ENCODE results near the gene PIGU.
"Not testable (repeated sequence)": the region's sequence is repeated elsewhere in the genome, so short reads cannot be mapped to it uniquely, and the experiment has no call there.

The PIGU gene

DNA sequence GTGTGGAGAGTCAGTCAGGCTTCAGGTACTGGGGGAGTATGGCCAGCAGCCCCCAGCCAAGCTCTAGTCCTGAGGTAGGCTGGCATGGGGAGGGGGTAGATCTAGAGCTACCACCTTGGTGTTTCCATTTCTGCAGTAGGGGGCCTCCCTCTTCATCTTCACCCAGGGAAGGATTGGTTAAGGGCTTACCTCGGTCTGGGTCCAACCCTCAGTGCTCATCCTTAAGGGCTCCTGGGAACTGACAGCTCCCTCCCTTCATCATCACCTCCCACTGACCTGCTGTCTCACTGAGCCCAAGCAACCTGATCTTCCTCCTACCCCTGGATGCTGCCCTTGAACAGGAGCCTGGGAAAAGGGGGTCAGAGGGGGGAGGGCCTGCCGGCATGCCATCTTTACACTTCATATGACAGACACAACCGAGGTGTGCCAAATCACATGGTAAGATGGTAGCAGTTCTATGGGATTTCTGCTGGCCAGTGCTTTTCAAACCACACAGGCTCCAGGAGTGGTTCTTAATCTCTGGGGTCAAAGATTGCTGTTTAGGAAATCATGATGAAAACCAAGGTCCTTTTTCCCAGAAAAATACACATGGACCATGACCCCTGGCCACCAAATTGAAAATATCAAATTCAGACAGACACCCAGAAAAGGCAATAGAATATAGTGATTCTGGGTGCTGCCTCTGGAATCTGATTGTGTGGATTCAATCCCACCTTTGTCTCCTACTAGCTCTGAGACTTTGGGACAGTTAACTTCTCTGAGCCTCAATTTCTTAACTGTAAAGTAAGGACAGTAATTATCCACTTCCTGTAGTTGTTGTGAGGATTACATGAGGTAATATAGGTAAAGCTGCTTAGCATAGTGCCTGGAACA is 30.3 kb upstream of the PIGU start:
- DNase-seq (ENCODE audit: low spot score), result no peak

GRCh38 chr20:34706302-34706875 is 29.5 kb upstream of the PIGU start:
- DNase-seq (ENCODE audit: low spot score), result no peak

- no peak for DNase-seq (ENCODE audit: low spot score)
These were observed 28.8 kb upstream of the PIGU start for GRCh38 chr20:34705397-34706301.

- DNase-seq (ENCODE audit: low spot score), result no peak
These were observed 28.1 kb upstream of the PIGU start for GRCh38 chr20:34705008-34705396.

DNA sequence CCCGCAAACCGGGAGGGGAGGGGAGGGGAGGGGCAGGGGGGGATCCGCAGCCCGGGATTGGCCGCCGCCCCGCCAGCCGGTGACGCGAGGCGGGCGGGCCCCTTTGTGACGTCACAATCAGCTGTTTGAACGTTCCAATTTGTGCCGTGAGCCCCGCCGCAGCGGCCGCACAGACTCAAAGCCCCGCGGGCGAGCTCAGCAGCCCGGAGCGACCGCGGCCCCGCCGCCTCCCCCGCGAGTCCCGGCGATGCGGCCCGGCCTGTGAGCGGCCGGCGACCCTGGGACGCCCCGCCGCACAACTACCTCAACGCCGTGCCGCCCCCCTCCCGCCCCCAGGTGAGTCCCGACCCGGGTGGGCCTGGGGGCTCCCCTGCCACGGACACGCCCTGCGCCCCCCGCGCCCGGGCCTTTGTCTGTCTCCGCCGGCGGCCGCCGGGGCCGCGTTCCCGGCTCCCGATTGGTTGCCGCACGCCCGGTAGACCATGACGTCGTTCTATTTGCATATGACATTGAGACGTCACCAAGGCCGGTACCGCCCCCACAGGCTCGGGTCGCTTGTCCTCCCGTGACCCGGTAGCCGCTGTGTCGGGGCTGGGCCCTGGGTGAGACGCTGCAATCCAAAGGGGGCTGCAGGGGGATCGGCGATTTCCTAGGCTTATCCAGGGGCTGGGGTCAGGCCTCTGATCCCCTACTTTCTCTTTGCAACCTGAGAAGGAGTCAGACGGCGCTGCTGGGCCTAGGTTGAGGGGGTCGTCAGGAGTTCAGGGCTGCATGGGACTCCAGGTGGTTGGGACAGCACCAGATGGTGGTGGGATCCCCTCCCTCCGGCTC is 27.5 kb upstream of the PIGU start, which contains the start of gene TP53INP2:
TSS of gene TP53INP2 (plus strand) at position 168 of the 831 bp plus-strand sequence. CDS start 4,396 bp downstream, outside the sequence.
- peak; percentile 81 for DNase-seq (ENCODE audit: low spot score)

GRCh38 chr20:34703424-34704176 is 26.7 kb upstream of the PIGU start:
- no peak for DNase-seq (ENCODE audit: low spot score)

DNA sequence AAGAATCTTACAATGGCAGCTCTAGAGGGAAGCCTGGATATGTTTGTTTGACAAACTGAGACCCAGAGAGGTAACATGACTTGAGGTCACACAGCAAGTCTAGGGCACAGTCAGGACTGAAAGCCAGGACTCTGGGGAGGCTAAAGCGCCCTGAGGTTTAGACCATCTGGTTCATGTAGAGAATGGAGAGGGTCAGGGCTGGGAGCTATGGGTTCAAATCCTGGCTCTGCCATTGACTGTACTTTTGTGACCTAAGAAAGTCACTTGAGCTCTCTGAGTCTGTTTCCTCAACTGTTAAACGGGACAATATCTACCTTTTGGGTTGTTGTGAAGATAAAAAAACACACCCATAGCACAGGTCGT is 26.1 kb upstream of the PIGU start:
- no peak for DNase-seq (ENCODE audit: low spot score)

GRCh38 chr20:34701405-34702085 is 24.7 kb upstream of the PIGU start:
- no peak for DNase-seq (ENCODE audit: low spot score)

GRCh38 chr20:34693414-34693813 is 16.5 kb upstream of the PIGU start:
- DNase-seq (ENCODE audit: low spot score), result no peak

GRCh38 chr20:34691838-34692237 is 14.9 kb upstream of the PIGU start:
- DNase-seq (ENCODE audit: low spot score), result no peak

DNA sequence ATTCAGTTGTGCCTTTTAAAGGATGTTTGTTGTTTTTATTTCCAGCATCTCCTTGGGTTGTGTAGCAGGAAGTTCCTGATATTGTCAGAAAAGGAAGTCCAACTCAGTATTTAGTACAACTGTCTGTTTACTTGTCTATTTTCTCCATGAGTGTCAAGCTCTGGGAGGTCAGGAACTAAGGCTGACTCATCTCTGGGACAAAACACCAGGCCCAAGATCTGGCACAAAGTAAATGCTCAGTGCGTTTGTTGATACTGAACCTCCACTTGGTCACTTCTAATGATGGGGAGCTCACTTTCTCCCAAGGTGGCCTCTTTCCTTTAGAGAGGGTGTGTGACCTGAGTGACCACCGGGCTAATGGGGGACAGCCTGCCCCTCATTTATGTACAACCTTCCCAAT is 12.6 kb upstream of the PIGU start:
- DNase-seq (ENCODE audit: low spot score), result no peak

DNA sequence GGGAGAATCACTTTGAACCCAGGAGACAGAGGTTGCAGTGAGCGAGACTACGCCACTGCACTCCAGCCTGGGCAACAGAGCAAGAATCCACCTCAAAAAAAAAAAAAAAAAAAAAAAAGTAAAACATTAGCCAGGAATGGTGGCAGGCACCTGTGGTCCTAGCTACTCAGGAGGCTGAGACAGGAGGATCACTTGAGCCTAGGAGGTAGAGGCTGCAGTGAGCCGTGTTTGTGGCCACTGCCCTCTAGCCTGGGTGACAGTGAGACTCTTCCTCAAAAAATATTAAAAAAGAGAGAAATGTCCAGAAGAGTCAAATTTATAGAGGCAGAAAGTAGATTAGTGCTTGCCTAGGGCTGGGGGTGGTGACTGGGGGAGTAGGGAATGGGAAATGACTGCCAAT is 6.8 kb upstream of the PIGU start:
- no peak for DNase-seq (ENCODE audit: low spot score)

DNA sequence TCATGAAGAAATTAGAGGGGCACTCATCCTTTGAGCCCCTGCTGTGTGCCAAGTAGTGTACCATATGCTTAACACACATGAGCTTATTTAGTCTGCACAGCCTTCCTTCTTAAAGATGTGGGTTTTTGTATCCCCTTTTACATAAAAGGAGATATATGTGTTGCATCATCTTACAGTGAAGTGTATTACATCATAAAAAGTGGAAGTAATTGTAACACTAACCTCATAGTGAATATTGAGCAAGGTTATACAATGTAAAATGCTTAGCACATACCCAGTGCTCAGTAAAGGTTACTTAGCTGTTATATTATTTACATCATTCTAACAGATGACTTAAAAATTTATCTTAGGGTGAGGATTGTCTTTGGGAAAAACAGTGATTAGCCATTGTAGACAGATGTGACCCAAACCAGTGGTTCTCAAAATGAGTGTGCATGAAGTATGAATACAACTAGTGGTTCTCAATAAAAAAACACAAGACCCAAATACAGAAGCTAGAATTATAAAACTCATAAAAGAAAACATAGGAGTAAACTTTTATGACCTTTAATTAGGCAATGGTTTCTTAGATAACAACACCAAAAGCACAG is 3.8 kb upstream of the PIGU start:
- no peak for DNase-seq (ENCODE audit: low spot score)

- no peak for DNase-seq (ENCODE audit: low spot score)
These were observed 775 bp downstream of the PIGU start for GRCh38 chr20:34675993-34676641.

GRCh38 chr20:34675561-34675960 is 1.3 kb downstream of the PIGU start:
- no peak for DNase-seq (ENCODE audit: low spot score)

DNA sequence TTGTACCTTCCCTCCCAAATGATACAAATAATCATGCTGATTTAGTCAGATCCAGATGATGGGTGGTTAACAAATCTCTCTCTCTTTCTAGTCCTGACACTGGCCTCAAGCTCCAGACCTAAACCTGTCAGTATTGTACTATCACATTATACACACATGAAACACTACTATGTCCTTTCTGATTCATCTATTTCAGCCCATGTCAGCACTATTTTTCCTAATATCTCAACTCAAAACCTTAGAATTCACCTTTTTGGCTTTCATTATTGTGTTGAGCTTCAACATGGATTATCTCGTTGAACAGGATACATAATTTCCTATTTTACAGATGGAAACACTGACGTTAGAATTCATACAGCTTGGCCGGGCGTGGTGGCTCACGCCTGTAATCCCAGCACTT is 3.5 kb downstream of the PIGU start:
- DNase-seq (ENCODE audit: low spot score), result no peak

DNA sequence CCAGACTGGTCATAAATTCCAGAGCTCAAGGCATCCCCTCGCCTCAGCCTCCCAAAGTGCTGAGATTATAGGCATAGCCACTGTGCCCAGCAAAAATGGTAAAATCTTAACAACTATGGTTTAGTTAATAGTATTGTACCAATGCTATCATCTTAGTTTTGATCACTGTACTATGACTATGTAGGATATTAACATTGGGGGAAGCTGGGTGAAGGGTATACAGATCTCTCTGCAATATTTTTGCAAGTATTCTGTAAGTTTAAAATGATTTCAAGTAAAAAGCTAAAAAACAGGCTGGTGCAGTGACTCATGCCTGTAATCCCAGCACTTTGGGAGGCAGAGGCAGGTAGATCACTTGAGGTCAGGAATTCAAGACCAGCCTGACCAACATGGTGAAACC is 7.8 kb downstream of the PIGU start:
- DNase-seq (ENCODE audit: low spot score), result no peak

GRCh38 chr20:34664751-34665150 is 12.1 kb downstream of the PIGU start:
- DNase-seq (ENCODE audit: low spot score), result not testable (repeated sequence)

GRCh38 chr20:34663213-34663943 is 13.5 kb downstream of the PIGU start:
- no peak for DNase-seq (ENCODE audit: low spot score)

All from CD4-positive, alpha-beta T cell treated with Interleukin-6 at 100 ng/mL for 8 hours (primary cell).